HG03066 (cell line): ENCODE measurements around the gene SDK1.

Source experiments
- ATAC-seq: cut with Tn5 transposase; IDR thresholded peaks from one replicate; pipeline ENCODE4 v1.9.1; 2021; ENCODE audit warnings: low read depth; ENCODE audit not compliant: unreplicated experiment

The SDK1 gene

DNA sequence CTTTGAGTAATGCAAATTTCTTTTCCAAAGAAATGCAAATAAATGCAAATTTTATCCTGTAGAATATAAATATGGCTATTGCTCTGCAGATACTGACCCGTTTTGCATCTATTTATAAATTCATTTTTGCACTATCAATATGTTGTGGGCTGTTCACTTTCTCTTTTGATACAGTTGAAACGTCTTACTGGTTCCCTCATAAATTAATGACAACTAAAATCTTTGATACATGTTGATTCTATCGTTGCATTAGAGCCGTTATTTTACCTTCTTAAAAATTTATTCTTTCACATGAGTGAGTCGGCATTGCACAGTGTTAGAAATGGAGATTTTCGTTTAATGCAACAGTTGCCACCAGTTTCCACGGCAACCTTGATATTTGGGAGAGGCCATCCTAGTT lies 691.8 kb downstream of the SDK1 start:
- ATAC-seq = no peak

DNA sequence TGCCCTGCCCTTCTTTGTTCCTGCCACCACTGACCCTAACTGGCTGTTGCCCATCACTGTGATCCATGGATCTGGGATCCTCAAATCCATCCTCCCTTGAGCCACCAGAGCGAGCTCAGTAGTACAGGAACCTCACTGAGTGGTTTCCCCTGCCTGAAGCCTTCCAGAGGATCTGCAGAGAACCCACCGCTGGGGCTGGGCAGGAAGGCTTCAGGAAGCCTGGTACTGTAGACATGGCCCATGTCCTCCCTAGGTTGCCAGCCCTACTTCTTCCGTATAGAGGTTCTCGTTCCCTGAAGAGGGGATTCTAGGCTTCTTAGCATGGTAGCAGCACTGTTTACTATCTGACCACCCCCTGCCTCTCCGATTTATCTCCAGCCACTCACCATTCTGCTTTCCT lies 693.7 kb downstream of the SDK1 start:
- ATAC-seq = no peak

DNA sequence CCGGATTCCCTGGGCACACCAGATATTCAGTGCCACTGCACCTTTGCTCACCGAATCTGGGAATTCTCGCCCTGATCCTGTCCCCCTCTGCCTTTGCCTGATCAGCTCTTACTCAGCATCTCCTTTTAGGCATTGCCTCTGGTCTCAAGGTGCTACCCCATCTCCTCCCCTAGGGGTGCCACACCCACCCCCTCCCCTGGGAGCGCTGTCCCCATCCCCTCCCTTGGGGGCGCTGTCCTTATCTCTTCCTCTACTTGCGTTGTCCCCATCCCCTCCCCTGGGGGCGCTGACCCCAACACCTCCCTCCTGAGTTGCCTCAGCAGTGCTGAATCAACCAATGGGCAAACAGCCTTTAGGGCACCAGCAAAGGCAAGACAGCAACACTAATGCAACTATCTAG lies 694.1 kb downstream of the SDK1 start:
- ATAC-seq = no peak

DNA sequence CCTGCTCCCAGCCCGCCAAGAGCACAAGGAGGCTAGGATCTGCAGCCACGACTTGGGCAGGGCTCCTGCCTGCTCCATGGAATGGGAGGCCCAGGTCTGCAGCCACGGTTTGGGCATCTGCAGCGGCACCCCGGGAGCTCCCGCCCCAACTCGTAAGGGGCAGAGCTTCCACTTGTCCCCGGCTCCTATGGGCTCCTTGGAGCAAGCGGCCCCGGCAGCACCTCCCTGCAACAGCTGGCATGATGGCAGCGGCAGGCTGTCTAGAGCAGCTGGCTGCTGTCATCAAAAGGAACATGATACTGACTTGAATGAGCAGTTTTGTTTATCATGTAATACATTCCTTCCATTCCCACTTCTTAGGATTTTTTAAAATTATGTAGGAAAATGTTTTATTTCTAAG lies 697.0 kb downstream of the SDK1 start:
- no peak for ATAC-seq

DNA sequence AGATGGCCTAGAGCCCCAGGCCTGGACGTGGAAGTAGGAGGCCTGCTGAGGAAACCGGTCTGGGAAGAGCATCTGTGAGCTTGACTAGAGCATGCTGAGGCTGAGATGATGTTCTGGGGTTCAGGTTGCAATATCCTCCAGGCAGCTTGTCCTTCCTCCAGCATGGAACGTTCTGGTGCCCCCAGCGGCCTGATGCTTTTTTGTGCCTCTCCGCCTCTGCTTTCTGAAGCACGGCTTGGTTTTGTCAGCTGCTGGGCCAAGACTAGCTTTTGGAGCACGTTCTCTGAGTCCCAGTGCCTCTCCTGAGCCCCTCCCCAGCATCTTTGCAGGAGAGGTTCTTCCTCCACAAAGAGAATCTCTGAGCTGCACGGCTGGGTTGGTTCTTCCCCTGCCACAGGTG lies 699.1 kb downstream of the SDK1 start:
- ATAC-seq = no peak

DNA sequence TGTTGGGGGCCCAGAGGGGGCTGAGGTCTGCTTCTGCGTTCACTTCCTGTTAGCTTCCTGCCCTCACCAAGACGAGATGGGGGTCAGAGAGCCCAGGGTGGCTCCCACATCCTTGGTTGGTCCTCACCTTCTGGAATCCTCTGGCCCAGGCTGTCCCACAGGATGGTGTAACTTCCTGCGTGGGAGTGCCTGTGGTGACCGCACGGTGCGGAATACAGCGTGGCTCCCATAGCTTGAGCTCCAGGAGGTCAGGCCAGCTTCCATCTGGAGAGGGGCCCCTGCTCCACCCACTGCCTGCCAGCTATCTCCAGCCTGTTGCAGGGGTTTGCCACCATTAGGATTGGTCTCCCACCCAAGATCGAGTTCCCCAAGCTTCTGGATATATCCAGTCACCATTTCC lies 699.9 kb downstream of the SDK1 start:
- ATAC-seq = no peak

DNA sequence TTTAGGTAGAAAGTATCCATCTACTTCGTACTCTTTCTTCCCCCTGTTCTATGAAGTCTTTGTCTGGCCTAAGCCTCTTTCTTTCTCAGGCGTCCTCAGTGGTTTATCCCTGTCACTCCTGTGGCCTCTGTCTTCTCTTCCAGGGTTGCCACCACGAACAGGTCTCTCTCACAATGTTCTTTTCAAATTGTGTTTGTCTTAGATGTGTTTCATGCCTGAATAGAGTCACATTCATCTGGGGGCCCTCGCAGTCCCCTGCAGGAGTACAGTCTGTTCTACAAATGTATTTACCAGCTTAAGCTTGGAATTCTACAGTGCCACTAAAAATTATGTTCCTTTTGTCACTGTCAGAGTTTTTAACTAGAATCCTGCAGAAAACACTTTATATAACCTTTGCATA lies 700.7 kb downstream of the SDK1 start:
- ATAC-seq = no peak

DNA sequence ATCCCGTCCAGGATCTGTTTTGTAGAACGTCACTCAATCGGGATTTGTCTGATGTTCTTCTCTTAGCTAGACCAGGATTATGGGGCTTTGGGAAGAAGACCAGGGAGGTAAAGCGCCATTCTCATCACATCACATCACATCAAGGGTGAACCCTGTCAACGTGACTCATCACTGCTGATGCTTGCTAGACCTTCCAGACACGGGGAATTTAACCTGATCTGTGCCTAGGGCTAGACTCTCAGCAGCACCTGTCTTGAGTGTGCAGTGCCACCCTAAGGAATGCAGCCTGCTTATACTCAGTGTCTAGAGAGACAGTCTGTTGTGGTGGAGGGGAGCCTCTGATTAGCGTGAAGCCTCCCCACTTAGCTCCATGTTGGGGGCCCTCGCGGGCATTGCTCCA lies 702.5 kb downstream of the SDK1 start:
- no peak for ATAC-seq

DNA sequence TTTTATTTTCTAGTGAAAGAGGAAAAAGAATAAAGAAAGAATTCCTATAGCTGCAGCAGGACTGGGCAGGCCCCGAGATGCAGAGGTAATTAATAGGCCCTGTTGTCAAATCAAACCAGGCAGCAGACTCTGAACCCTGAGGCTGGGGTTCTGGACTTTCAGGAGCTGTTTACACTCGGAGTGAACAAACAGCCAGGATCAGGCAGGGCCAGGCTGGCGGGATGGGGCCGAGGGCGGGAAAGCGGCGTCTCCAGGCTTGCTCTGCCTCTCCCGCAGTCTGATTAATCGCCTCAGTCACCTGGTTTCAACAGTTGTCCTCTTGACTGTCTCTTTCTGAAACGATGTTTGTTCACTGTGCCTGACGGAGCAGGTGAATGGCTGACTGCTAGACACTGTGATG lies 705.6 kb downstream of the SDK1 start:
- no peak for ATAC-seq

DNA sequence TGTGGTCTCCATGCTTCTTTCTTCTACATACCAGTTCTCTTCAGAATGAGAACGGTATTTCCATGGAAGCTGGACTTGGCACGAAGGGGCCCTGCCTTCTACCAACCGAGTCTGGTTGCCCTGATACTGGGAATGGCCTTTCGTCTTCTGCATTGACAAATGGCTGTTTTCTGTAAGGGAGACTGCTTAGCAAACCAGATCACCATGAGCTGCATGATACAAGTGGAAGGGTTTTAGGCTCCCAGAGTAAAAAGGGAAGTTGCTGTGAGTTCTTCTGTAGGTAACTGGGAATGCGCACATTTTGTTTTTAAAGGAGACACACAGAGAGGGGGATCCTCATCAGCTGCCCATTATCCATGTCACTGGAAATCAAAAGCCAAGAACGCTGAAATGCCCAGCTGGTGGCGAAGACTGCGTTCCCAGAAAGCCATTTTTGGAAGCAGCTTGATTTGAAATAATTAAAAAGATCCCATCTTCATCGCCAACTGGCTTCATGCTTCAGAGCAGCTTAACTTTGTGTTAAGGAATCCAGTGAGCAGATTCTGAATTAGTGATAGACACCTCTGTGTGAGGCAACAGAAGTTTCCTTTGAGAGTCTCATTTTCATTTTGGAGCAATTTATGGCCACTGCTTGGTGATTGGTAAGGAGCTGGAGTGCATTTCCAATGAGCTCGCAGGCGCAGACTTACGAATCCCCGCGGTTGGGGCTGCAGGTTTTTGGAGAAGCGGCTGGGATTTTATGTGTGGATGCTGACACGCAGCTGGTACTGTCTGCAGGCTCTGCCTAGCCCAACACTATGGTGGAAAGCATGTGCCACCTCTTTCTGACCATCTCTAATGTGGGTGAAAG lies 708.4 kb downstream of the SDK1 start:
- ATAC-seq = no peak

DNA sequence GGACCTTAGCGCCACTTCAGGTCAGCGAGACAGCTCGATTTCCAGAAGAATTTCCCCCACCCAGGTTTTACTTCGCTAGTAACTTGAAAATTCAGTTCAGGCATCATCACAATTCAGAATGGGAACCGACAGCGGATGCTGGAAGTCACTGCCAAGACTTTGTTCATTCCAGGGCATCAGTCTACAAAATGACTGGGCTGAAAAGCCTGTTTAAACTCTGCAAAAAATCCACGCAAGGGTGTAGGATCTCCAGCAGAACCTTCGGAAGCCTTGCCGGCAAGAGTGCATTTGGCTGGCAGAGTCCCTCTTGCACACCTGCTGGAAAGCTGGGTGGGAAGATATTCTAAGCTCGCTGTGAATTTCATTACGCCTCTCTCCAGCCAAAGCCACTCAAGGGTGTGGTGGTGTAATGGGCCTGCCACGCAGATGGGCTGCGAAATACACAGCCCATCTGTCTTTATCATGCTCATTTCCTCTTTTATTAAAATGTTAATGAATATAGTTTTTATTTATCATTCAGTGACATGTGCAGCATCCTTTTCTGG lies 709.1 kb downstream of the SDK1 start:
- no peak for ATAC-seq

DNA sequence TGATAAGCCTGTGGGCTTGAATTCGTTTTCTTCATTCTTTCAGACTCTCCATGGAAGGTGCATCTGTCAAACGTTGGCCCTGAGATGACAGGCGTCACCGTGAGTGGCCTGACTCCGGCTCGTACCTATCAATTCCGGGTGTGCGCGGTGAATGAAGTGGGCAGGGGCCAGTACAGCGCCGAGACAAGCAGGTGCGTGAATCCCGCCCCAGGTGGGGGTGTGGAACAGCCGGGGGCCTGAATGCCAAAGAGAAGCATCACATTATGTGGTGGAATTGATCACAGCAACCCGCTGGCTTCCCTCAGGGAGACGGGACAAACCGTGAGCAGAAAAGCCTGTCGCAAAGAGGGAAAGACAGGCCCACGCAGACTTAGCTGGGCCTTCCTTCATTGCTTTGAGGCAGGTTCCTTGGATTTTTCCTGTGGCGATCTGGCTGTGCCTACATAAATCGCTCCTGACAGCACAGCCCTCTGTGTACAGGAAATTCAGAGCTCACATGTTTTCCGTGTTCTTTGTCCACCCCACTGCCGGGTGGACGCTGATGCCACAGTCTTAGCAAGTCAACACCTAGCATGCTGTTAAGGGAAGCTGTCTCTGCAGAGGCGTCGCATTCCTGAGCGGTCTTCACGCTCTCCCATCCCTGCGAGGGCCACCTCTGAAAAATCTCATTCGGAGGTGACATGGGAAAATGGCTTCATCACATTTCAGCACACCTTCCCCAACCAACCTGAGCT lies 710.0 kb downstream of the SDK1 start:
- ATAC-seq = no peak

DNA sequence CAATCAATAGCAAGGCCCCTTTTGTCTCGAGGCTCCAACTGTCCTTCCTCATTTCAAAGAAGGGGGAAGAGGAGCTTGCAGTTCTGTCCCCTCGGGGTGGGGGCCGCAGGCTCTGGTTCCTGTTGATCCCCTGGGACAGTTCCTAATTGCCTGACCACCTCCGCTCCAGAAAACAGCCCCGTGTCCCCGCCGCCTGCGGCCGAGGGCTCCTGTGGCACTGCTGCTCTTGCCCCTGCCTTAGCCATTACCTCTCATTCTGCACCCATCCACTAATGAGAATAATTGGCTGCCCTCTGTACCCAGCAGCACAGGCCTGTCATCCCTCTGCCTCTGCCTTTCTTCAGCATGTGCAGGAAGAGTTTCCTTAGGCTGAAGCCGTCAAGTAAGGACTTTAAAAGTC lies 712.7 kb downstream of the SDK1 start:
- ATAC-seq = no peak

DNA sequence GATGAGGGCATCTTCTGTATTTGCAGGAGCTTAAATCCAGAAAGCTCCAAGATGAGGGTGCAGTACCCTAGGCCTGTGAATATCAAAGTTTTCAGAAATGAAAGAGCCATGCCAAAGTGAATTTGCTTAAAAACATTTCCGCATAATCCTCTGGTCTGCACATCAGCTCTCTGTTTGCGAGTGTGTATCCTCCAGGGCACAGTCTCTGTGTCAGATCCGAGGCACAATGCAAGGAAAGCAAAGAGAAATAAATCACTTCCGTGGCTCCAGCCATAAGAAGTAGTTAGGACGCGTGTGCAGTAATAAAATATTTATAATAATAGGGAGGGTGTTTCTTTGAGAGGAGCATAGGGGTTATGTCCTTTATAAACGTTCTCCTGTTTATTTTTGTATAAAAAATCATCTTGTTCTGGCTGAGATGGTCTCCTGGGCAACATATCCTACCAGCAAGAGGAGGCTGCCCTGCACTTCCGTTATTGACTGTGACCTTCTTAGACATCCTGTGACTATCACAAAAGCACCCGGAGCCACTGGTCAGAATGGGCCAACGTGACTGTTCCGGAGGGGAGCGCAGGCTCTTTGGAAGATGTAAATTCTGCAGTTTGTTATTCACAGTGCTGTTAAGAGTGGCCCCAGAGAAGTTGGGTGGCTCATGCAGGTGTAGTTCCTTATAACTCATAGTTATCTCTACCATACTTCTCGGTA lies 713.4 kb downstream of the SDK1 start:
- ATAC-seq = no peak

DNA sequence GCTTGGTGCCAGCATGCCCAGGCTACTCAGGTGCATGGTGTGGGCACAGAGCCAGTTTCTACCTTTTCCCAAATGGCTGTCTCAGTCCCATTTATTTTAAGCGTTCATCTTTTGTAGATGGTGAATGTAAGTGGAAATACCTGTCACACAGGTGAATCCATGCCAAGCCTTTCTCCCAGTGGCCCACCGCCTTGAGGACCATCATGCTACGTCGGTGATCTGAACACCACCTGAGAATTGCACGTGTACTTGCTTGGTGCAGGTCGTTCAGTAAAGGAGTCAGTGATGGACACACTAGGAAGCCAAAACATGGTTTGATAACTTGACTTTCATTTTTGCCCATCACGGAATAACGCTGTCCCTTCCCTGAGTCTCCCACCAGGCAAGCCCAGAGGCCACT lies 714.3 kb downstream of the SDK1 start:
- ATAC-seq = no peak

DNA sequence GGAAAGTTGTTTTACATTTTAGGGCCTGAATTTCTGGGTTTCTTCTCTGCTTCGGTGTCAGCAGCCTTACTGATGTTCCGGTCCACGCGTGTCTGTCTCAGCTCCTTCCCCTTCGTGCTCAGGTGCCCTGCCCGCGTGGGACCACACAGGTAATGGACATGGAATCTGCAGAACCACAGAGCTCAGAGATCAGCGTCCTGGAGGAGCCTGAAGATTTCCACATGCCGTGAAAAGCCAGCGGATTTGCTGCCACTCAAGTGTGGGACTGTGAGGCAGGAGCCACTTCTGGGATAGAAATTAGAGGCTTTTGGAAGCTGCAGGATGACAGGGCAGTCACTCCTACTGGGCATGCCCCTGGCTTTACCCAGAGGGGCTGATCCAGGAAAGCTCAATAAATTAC lies 714.9 kb downstream of the SDK1 start:
- ATAC-seq = no peak

DNA sequence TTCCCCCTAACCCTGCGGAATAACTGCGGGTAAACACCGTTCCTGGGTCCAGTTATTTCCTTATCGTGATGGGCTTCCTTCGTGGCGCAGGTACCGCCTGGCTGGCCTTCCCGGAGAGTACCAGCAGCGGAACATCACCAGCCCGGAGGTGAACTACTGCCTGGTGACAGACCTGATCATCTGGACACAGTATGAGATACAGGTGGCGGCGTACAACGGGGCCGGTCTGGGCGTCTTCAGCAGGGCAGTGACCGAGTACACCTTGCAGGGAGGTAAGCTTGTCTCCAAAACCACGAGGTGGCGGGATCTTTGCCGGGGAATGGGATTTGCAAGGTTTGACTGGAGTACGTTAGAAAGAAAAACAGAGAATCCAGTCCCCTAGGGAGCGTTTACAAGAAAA lies 716.0 kb downstream of the SDK1 start:
- ATAC-seq = no peak

DNA sequence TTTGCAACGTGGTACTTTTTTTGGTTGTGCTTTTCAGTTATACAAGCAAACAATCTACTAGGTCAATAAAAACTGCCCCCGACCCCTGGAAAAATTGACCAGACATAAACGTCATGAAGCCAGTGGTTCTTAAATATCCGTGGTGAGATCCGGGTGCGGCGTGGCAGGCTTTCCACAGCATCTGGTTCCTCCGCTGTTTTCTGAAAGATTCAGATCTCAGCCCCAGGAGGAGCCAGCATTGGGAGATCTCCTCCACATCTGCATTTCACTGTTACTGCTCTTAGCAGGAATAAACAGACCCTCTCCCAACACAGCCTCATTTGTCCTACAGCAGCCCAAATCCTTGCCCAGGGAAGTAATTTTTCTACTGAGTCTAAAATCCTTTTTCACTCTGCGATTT lies 716.7 kb downstream of the SDK1 start:
- ATAC-seq = no peak

DNA sequence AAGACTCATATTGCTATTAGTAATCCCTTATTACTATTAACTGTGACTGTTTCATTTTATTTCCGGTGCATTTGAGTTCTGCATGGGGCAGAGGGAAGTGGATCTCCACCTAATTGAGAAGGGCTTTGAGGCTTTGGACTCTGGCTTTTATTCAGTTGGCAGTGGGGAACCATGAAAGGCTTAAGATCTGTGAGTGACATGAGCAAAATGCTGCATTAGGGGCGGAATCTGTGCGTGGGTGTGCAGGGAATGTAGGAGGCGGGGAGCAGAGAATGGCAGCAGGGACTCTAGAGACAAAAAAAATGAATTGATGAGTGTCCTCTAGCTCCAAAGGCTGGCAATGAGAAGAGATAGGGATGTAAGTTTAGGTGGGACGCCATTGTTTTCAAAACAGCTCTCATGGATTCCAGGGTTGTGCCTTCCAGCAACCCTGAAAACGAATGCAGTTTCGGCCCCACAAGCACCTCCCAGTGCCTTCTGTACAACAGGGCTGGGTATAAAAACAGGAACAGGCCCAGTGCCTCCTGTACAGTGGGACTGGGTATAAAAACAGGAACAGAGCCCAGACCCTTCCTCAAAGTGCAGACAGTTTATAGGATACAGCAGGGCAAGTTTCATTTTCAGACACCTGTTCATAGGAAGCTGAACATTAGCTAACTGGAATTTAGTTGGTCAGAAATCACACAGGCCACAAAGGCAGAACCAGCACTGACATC lies 717.7 kb downstream of the SDK1 start:
- ATAC-seq = no peak

DNA sequence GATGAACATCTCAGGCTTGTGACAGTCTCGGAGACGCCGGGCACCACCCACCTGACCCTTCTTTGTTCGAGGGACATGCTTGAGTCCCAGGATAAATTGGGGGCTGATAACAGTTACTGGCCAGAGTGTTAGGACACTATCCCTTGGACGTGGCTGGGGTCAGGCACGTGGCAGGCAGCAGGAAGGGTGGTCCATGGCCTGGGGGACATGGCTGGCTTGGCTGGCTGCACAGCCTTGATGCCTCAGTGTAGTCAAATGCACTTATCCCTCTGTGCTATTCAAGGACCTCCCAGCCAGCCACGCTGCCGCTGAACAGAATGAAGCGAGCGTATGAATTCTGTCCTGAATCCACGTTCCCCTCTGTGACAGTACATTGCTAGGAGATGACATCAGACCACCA lies 719.0 kb downstream of the SDK1 start:
- no peak for ATAC-seq

DNA sequence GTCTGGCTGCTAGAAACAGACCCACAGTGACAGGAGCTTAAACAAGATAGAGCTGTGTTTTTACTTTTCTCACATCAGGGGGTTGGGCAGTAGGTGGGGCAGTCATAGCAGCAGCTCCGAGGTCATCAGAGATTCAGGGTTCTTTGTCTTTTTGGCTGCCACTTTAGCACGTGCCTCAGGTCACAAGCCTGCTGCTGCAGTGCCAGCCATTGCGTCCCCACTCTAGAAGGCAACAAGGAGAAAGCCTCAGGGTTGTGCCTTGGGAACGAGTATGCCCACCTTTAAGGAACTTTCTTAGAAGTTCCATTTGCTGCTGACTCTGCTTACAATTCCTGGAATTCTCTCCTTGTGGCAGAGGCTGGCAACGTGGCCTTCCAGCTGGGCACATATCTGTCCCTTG lies 720.4 kb downstream of the SDK1 start:
- no peak for ATAC-seq
